ENCODE measurements around the gene RBM15B.
A peak's percentile ranks its signal among the peaks of the same experiment; 100 is the strongest.
"Not testable (repeated sequence)": the region's sequence is repeated elsewhere in the genome, so short reads cannot be mapped to it uniquely, and the experiment has no call there.

RBM15B gene

DNA sequence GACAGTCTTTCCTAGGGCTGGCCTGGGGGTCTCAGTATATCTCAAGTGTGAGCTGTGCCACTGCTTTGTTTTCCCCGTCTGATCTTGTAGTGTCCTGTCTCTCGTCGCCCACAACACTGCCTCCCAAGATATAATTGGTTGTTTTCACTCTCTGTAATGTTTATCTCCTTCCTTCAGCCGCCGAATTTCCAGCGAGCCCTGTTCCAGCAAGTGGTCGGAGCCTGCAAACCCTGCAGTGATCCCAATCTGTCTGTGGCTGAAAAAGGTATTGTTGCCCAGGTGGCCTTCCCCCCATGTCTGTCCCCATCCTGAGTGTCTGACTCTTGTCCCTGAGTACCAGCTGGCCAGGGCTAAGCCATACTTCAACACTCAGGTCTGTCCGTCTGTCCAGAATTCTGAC lies 15.5 kb upstream of the RBM15B start:
- DNase-seq (ENCODE audit: extremely low read depth in 1 of 2, low read depth in 1 of 2) = no peak

DNA sequence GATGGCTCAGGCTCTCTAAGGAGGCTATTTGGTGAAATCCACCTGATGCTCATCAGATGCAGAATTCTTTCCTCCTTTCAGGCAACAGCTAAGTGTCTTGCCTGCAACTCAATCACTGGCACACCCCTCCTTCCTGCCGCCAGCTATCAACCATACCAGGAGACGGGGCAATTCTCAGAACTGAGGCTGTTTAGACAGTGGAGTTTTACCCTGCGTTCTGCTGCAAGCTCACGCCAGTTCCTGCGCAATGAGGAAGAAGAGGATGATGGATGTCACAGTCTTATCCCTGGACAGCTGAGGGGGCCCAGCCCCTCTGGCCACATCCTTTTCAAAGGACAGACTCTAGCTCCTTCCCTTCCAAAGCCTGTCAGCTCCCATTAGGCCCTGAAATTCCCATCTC lies 13.0 kb upstream of the RBM15B start:
- DNase-seq (ENCODE audit: extremely low read depth in 1 of 2, low read depth in 1 of 2) = no peak

GRCh38 chr3:51378726-51379125 lies 12.4 kb upstream of the RBM15B start:
- no peak for DNase-seq (ENCODE audit: extremely low read depth in 1 of 2, low read depth in 1 of 2)

DNA sequence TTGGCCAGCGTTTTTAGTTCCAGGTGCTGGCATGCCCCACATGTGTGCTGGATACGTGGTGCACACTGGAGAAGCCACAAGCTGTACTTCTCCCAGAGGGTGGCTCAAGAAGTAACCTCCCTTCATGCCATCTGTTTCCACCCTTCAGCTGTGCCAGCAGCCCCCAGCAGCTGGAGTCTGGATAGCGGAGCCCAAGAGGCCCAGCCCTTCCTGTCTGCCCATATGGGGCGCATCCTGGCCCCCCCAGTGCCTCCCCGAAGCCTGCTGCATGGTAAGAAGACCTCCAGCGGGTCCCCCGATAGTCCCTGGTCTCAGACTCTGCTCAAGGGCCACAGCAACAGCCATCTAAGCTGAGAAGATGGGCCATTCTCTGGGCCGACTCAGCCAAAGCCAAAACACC lies 11.8 kb upstream of the RBM15B start:
- no peak for DNase-seq (ENCODE audit: extremely low read depth in 1 of 2, low read depth in 1 of 2)

- no peak for DNase-seq (ENCODE audit: extremely low read depth in 1 of 2, low read depth in 1 of 2)
These were observed 11.2 kb upstream of the RBM15B start for GRCh38 chr3:51379746-51380455.

DNA sequence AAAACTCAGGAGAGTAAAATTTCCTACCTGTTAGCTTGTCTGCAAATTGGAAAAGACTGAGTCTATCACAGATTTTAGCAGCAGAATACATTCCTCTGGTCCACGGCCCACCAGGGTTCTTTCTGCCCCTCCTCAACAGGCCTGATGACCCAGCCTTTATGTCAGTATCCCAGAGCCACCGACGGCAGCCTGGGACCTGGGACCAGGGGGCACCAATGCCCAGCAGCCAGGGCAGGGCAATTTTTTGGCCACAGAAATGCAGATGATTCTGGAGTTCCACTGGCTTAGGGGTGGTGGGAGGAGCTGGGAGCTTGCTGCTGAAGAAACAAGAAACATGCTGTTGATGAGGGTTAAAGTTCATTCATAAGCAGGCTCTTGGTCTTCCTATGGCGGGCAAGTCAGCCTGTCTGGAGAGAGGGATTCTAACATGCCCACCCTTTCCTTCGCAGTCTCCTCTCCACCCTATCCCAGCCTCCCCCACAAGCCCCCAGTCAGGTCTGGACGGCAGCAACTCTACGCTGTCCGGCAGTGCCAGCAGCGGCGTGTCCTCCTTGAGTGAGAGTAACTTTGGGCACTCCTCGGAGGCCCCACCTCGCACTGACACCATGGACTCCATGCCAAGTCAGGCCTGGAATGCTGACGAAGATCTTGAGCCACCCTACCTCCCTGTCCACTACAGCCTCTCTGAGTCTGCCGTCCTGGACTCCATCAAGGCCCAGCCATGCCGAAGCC lies 10.3 kb upstream of the RBM15B start:
- DNase-seq (ENCODE audit: extremely low read depth in 1 of 2, low read depth in 1 of 2) = no peak

DNA sequence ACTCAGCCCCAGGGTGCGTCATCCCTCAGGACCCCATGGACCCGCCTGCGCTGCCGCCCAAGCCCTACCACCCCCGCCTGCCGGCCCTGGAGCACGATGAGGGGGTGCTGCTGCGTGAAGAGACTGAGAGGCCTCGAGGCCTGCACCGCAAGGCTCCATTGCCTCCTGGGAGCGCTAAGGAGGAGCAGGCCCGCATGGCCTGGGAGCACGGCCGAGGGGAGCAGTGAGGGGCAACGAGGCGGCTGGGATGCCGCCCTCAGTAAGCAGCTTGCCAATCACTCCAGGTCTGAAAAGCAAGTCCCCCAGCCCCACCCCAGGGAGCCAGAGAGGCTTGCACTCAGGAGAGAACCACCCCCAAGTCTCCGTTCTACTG lies 9.8 kb upstream of the RBM15B start:
- DNase-seq (ENCODE audit: extremely low read depth in 1 of 2, low read depth in 1 of 2) = no peak

- no peak for DNase-seq (ENCODE audit: extremely low read depth in 1 of 2, low read depth in 1 of 2)
These were observed 8.9 kb upstream of the RBM15B start for GRCh38 chr3:51382076-51382745.

- no peak for DNase-seq (ENCODE audit: extremely low read depth in 1 of 2, low read depth in 1 of 2)
These were observed 8.0 kb upstream of the RBM15B start for GRCh38 chr3:51382947-51383578.

- DNase-seq (ENCODE audit: extremely low read depth in 1 of 2, low read depth in 1 of 2) = no peak
These were observed 6.9 kb upstream of the RBM15B start for GRCh38 chr3:51384055-51384725.

- DNase-seq (ENCODE audit: extremely low read depth in 1 of 2, low read depth in 1 of 2) = peak; percentile 89 to 95
These were observed 6.2 kb upstream of the RBM15B start, which contains the start of gene MANF for GRCh38 chr3:51384726-51385473. MANF (plus strand) TSS chr3:51385291; CDS start chr3:51385343, 52 bp downstream.

GRCh38 chr3:51385621-51386091 lies 5.4 kb upstream of the RBM15B start:
- no peak for DNase-seq (ENCODE audit: extremely low read depth in 1 of 2, low read depth in 1 of 2)

- DNase-seq (ENCODE audit: extremely low read depth in 1 of 2, low read depth in 1 of 2) = no peak
These were observed 4.8 kb upstream of the RBM15B start for GRCh38 chr3:51386159-51386851.

GRCh38 chr3:51386852-51387229 lies 4.2 kb upstream of the RBM15B start:
- DNase-seq (ENCODE audit: extremely low read depth in 1 of 2, low read depth in 1 of 2) = no peak

GRCh38 chr3:51387281-51387680 lies 3.8 kb upstream of the RBM15B start:
- not testable (repeated sequence) for DNase-seq (ENCODE audit: extremely low read depth in 1 of 2, low read depth in 1 of 2)

- no peak for DNase-seq (ENCODE audit: extremely low read depth in 1 of 2, low read depth in 1 of 2)
These were observed 2.6 kb upstream of the RBM15B start for GRCh38 chr3:51388286-51389029.

DNA sequence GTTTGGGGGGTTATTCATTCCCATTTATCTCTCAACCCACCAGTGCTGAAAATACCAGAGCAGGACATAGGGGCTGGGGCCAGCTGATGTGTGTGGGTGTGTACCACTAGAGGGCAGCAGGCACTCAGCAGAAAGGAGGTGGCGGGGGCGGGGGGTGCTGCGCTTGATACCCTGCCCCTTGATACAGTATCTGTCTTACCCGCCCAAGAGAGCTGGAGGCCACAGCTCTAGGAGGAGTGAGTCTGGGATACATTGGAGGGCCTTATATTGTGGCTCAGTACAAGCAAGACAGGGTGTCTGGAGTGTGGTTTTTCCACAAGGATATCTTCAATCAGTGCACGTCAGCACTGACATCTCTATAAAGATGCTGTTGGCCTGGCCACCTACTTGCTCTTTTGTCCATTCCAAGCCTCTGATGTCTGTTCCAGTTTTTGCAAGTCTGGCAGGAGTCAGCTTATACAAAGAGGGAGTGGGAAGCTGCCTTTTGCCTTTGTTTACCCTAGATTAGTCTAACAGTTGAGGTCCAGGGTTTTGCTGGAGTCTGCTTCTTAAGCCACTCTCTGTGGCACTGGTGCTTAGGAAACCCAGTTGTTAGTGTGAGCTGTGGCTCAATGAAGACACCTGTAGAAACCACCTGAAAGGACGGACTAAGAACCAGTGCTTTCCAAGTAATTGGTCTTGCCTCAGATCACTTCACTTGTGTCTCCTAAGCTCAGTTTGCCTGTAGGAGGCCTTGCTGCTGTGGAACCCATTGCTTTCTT lies 1.5 kb upstream of the RBM15B start:
- DNase-seq (ENCODE audit: extremely low read depth in 1 of 2, low read depth in 1 of 2) = no peak

All from activated CD8-positive, alpha-beta memory T cell treated with anti-CD3 and anti-CD28 coated beads for 1 hour (primary cell).